T47D (cell line): ENCODE data around the gene TMEM53.

ENCODE experiments used
- DNase-seq, 2 experiments: peaks; one replicate each; pipeline versions ENCODE4 v3.0.0 to v3.0.0-alpha.2; 2011 to 2012; ENCODE audit warnings: low read depth in 1 of 2, low spot score in 1 of 2
- JUND ChIP-seq: IDR thresholded peaks from 2 replicates; pipeline ENCODE4 v1.6.1; 2012; ENCODE audit warnings: low read depth
- in situ Hi-C: cut with HindIII; loops from 2 replicates; pipeline ENCODE4 v1.10.0; 2016; ENCODE audit warnings: low sequenced_read_pairs, low pct_unique_long_range_greater_than_20kb

TMEM53 gene

GRCh38 chr1:44619261-44619900, 54.9 kb downstream of the TMEM53 start:
- in situ Hi-C loops, result no loop called here
- DNase-seq, result no peak
- no peak for TF ChIP-seq JUND

GRCh38 chr1:44617703-44618029, 56.6 kb downstream of the TMEM53 start:
- no peak for DNase-seq
- TF ChIP-seq JUND, result no peak
- in situ Hi-C loops, result no loop called here

GRCh38 chr1:44616991-44617702, 57.1 kb downstream of the TMEM53 start:
- TF ChIP-seq JUND, result no peak
- in situ Hi-C loops, result no loop called here
- no peak for DNase-seq

GRCh38 chr1:44616284-44616990, 57.8 kb downstream of the TMEM53 start:
- no peak for DNase-seq
- in situ Hi-C loops, result no loop called here
- TF ChIP-seq JUND, result no peak

GRCh38 chr1:44613941-44614340, 60.3 kb downstream of the TMEM53 start:
- in situ Hi-C loops, result no loop called here
- no peak for TF ChIP-seq JUND
- DNase-seq, result no peak

- no peak for TF ChIP-seq JUND
- DNase-seq, result no peak
- in situ Hi-C loops, result no loop called here
These were observed 62.4 kb downstream of the TMEM53 start for GRCh38 chr1:44611866-44612265.

GRCh38 chr1:44611419-44611818, 62.9 kb downstream of the TMEM53 start:
- TF ChIP-seq JUND, result no peak
- in situ Hi-C loops, result no loop called here
- DNase-seq, result no peak

GRCh38 chr1:44610527-44611148, 63.6 kb downstream of the TMEM53 start:
- in situ Hi-C loops, result no loop called here
- no peak for TF ChIP-seq JUND
- DNase-seq, result no peak

- no peak for TF ChIP-seq JUND
- no peak for DNase-seq
- in situ Hi-C loops, result no loop called here
These were observed 64.3 kb downstream of the TMEM53 start for GRCh38 chr1:44609768-44610526.

- in situ Hi-C loops, result no loop called here
- peak in 1 of 2 experiments; percentile 30 for DNase-seq
- TF ChIP-seq JUND, result no peak
These were observed 64.9 kb downstream of the TMEM53 start for GRCh38 chr1:44609412-44609767.

GRCh38 chr1:44608141-44608540, 66.1 kb downstream of the TMEM53 start:
- in situ Hi-C loops, result no loop called here

GRCh38 chr1:44606701-44607281, 67.5 kb downstream of the TMEM53 start:
- no peak for DNase-seq
- no peak for TF ChIP-seq JUND
- in situ Hi-C loops, result no loop called here

More at GRCh38 chr1:44608141-44608540, 66.1 kb downstream of the TMEM53 start:
- DNase-seq, result peak in 1 of 2 experiments; percentile 12
- no peak for TF ChIP-seq JUND
